NB4 (cell line): Measurements from ENCODE around the gene AIP.
A peak's percentile ranks its signal among the peaks of the same experiment; 100 is the strongest.

Source experiments
- DNase-seq: peaks from one replicate; pipeline ENCODE4 v3.0.0; 2010; ENCODE audit warnings: low read depth
- H3K4me3 ChIP-seq: one replicate; pipeline ENCODE4 v1.5.1; 2011; ENCODE audit warnings: mild to moderate bottlenecking, low read depth, low read length, moderate library complexity
- MAX ChIP-seq: IDR thresholded peaks from 2 replicates; pipeline ENCODE4 v1.6.1; 2011; ENCODE audit warnings: low read depth, low read length
- MYC ChIP-seq: IDR thresholded peaks from 2 replicates; pipeline ENCODE4 v1.6.1; 2011; ENCODE audit warnings: low read depth, low read length
- POLR2A ChIP-seq: IDR thresholded peaks from 2 replicates; pipeline ENCODE4 v1.6.1; 2011; ENCODE audit warnings: mild to moderate bottlenecking; ENCODE audit not compliant: insufficient read length; ENCODE audit errors: extremely low read depth
- TF ChIP-seq, protein P1 (sequence below): IDR thresholded peaks from one replicate; pipeline ENCODE4 v1.5.1; 2012; ENCODE audit warnings: low read depth, low read length

Gene AIP

DNA sequence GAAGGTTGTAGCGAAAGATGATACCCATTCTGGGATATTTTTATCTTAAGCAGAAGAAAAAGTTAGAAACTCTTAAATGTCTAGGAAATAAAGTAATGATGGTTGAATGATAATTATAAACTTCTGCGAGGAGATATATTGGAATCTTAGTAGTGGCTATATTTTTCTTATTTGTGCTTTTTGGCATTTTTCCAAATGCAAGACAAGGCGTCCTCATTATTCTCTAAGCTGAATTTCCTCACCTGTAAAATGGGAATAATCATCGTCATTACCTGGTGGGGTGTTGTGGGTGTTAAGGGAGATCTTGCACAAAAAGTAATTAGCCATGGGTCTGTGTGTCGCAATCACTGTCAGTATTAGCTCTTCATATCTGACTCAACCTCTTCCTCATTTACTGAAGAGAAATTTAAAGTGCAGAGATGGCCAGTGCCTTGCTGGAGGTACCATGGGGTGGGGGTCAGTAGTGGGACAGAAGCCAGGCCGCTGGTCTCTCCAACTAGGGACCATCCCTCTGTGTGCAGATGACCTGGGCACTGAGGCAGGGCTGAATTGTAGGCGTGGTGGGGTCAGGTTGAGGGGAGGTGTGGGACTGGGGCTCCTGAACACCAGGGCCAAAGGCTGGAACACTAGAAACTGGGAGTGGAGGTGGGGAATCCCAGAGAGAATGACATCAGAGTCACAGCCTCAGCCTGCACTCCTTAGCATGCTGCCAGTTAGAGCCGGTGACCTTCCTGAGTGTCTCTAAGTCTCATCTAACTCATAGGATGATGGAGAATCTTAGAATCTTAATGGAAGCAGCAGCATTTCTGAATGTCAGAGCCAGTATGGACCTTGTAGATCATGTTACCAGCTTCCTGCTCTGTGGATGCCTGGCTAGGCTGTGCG is 18.2 kb downstream of the AIP start:
- DNase-seq = peak; percentile 83
- TF ChIP-seq MYC = no peak
- TF ChIP-seq MAX = no peak
- no peak for TF ChIP-seq POLR2A
- TF ChIP-seq, protein P1, sequence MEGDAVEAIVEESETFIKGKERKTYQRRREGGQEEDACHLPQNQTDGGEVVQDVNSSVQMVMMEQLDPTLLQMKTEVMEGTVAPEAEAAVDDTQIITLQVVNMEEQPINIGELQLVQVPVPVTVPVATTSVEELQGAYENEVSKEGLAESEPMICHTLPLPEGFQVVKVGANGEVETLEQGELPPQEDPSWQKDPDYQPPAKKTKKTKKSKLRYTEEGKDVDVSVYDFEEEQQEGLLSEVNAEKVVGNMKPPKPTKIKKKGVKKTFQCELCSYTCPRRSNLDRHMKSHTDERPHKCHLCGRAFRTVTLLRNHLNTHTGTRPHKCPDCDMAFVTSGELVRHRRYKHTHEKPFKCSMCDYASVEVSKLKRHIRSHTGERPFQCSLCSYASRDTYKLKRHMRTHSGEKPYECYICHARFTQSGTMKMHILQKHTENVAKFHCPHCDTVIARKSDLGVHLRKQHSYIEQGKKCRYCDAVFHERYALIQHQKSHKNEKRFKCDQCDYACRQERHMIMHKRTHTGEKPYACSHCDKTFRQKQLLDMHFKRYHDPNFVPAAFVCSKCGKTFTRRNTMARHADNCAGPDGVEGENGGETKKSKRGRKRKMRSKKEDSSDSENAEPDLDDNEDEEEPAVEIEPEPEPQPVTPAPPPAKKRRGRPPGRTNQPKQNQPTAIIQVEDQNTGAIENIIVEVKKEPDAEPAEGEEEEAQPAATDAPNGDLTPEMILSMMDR = no peak
- no peak overlapping the region for H3K4me3 ChIP-seq

- TF ChIP-seq, protein P1 = no peak
- TF ChIP-seq MAX (no peak), MYC (no peak), POLR2A (no peak)
- H3K4me3 ChIP-seq = no peak overlapping the region
- DNase-seq = no peak
These were observed 19.0 kb downstream of the AIP start for GRCh38 chr11:67501854-67502253.

DNA sequence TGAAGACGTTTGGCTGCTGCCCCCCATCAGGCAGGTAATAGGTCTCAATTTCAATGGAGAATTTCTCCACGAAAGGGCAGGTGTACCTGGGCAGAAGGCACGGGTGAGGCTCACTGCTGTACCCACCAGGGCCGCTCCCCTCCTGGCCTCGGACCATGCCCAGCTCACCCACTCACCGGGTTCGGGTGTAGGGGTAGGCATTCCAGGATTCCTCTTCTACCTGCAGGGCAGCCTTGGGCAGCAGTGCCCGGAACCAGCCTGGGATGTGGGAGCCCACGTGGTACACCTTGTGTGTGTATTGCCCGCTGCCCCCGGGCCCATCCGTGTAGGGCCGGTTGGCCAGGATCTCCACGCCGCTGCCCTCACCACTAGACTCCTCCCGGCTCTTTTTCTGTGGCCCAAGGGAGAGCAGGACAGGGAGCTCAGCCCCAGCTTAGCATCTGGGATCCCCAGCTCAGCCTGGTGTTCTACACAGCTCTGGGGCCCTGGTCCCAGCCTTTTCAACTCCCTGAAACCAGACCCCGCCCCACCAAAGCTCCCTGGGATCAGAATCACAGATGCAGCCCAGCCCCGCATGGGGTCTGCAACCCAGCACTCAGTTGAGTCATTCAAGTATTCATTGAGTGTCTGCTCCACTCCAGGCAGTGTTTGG is 19.6 kb downstream of the AIP start:
- H3K4me3 ChIP-seq = no peak overlapping the region
- TF ChIP-seq POLR2A (no peak), MYC (no peak)
- TF ChIP-seq, protein P1 = no peak
- no peak for DNase-seq

DNA sequence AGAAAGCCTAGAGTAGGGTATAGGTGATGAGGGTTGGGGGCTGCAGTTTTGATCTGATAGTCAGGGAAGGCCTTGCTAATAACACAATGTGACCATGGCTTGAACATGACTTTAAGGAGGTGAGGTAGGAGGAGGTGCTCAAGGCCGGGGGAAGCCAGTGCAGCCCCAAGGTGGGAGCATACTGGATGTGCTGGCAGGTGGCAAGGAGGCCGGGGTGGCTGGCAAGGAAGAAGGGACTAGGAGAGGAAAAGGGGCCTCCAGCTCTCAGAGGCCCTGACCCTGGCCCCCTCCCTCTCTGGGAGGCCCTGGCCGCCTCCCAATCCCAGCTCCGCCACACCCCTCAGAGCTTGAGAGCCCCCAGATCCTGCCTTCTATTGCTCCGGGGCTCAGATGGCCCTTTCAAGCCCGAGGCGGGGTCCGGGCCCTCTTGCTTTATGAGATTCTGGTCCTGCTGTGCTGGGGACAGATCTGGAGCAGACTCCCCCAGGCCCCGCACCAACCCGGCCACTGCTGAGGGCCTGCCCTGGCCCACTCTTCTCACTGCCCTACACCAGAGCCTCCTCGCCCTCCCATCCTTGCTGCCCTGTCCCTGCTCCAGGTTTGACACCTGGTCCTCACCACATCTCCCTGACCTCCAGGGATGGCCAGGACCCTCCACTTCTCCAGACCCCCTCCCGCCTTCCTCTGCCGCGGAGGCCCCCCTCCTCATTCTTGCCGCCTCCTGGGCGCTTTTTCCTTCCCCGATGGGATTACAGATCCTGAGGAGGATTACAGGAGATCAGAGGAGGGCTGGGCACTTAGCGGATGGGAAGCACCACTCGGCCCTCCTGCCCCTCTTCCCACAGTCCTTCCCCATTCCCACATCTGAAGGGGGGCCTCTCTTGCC is 20.5 kb downstream of the AIP start:
- peak; percentile 8 for DNase-seq
- peak overlapping the region; percentile 21 for H3K4me3 ChIP-seq
- TF ChIP-seq POLR2A (no peak), MYC (no peak), MAX (no peak)
- TF ChIP-seq, protein P1 = no peak

DNA sequence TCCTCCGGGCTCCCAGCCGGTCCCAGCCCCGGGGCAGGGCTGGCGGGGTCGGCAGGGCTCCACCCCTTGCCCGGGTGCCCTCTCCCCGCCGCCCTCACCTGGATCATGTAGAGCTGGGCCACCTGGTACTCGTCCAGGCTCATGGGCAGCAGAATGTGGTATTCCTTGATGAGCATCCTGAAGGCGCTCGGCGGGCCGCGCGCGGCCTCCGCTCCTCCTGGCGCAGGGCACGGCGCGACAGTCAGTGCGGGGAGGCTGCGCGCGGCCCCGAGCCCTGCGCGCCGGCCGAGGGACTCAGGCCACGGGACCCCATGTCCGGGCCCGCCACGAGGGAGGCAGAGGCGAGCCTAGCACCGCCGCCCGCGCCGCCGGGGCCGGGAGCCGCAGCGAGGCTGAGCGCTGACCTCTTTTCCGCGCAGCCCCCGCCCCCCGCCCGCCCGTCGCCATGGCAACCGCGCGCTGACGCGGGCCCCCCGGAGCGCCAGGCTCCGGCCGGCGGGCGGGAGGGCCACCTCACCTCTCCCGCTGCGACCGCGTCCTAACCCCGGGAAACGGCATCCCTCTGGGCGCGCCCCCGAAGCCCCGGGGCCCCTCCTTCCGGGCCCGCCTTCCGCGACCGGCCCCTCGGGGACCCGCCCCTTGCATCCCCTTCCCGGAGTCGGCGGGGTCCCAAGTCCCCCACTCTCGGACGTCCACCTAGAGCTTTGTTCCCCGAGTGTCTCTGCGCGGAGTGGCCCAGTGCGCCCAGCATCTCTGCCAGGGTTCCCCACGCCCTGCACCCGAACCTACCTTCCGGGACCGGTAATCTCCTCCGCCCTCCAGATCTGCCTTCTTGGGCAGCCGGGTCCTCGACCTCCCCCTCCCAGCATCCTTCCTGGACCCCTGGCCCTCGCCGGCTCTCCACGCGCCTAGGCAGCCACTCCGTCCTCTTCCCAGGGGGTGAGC is 21.5 kb downstream of the AIP start:
- no peak for TF ChIP-seq POLR2A
- peak overlapping the region; percentile 81 for H3K4me3 ChIP-seq
- peak; percentile 70 for DNase-seq
